Gastroesophageal sphincter (tissue), 3 donors: Measurements from ENCODE around the gene DENND2C.

ENCODE experiments used
- EP300 ChIP-seq: sonication (generic); formaldehyde crosslinking; IDR thresholded peaks from one replicate; pipeline ENCODE4 v1.6.1; 2017; ENCODE audit warnings: antibody characterized with exemption, mild to moderate bottlenecking
- POLR2A ChIP-seq, 2 donors: fragments of 450-650 bp; IDR thresholded peaks; one replicate each; pipeline ENCODE4 v1.6.1; 2017; ENCODE audit warnings: antibody characterized with exemption in 2 of 2, mild to moderate bottlenecking in 2 of 2, moderate library complexity in 1 of 2
- POLR2AphosphoS5 ChIP-seq: sonication (generic); formaldehyde crosslinking; IDR thresholded peaks from one replicate; pipeline ENCODE4 v1.6.1; 2017; ENCODE audit warnings: antibody characterized with exemption
- TF ChIP-seq, protein P1 (sequence below), 4 experiments: fragments of 200-600 bp in 2 of 4; fragments of 450-650 bp in 2 of 4; sonication (generic) in 1 of 4; IDR thresholded peaks; one replicate each; pipeline ENCODE4 v1.5.1; 2017 to 2019; ENCODE audit warnings: antibody characterized with exemption in 4 of 4, mild to moderate bottlenecking in 2 of 4, moderate library complexity in 2 of 4

DNA sequence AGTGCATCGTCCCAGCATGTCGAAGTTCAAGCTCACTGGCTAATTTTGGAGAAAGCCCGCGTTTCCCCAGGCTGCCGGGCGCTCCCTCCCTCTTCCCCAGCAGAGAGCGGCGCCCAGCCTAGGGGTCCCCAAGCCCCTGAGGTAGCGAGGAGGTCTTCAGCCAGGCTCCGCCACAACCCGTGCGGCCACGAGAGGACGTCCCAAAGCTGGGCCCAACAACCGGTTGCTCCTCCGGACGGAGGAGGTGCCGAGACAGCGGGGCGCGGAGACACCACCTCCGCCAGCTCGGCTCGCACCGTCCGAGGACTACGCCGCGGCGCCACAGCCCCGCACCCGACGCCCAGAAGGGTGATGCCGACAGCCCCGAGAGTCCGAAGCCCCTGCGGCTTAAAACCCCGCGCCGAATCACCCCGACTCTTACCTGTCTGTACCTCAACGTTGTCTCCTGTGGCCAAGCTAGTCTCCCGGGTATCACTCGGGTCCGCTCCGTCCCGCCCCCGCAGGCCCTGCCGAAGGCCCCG lies at the start of gene DENND2C:
- TF ChIP-seq, protein P1, sequence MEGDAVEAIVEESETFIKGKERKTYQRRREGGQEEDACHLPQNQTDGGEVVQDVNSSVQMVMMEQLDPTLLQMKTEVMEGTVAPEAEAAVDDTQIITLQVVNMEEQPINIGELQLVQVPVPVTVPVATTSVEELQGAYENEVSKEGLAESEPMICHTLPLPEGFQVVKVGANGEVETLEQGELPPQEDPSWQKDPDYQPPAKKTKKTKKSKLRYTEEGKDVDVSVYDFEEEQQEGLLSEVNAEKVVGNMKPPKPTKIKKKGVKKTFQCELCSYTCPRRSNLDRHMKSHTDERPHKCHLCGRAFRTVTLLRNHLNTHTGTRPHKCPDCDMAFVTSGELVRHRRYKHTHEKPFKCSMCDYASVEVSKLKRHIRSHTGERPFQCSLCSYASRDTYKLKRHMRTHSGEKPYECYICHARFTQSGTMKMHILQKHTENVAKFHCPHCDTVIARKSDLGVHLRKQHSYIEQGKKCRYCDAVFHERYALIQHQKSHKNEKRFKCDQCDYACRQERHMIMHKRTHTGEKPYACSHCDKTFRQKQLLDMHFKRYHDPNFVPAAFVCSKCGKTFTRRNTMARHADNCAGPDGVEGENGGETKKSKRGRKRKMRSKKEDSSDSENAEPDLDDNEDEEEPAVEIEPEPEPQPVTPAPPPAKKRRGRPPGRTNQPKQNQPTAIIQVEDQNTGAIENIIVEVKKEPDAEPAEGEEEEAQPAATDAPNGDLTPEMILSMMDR (IDR thresholded peaks at IDR 0.05), result no peak
- TF ChIP-seq POLR2AphosphoS5 (no peak), POLR2A (IDR thresholded peaks at IDR 0.05) (no peak), EP300 (no peak)
